K562 (cell line): Measurements from ENCODE around the gene ZACN. TPM values are rescaled to one million over a fixed set of nuclear protein-coding genes. Genes with fewer than 3 reads are reported as not detected.

Experiments used
- ATAC-seq: fragments of 200-7000 bp; cut with Tn5 transposase; 3 replicates; pipeline ENCODE4 v1.9.1; 2020; ENCODE audit warnings: moderate library complexity
- BruUV-seq: library from RNA; stranded (reverse); fragments of 400-500 nt; replicated peaks from 2 replicates; lab custom pipeline; 2021; lab: Mats Ljungman, UMichigan
- CTCF ChIA-PET: fragments of 300-600 bp; formaldehyde crosslinking; extraction: SDS; loops from one replicate; lab custom pipeline; 2021; ENCODE audit warnings: low intra/inter-chr PET ratio; lab: Yijun Ruan, JAX
- POLR2A ChIA-PET: fragments of 300-600, 350-650 bp; sonication (Branson Sonifier 250); formaldehyde crosslinking; extraction: SDS; loops from one replicate; lab custom pipeline; 2021; ENCODE audit warnings: antibody characterized with exemption, inconsistent platforms; lab: Yijun Ruan, JAX
- DNase-seq, 4 experiments: peaks; one replicate each; pipeline versions ENCODE4 v3.0.0 to v3.0.0-alpha.2; 2011 to 2018; ENCODE audit warnings: low spot score in 3 of 4, mixed read lengths in 3 of 4; ENCODE audit errors: extremely low read depth in 1 of 4
- FAIRE-seq: peaks from 2 replicates; lab custom pipeline; 2011; peaks lifted over from hg19 to GRCh38; lab: Jason Lieb, UNC
- H2AFZ ChIP-seq: 2 replicates; pipeline ENCODE4 v1.6.0; 2011; ENCODE audit warnings: low read depth, low read length, control low read depth, inconsistent platforms
- H3K27ac ChIP-seq: fragments of 200-600 bp; 3 replicates; pipeline ENCODE4 v1.8.0; 2011; ENCODE audit warnings: low read depth, mild to moderate bottlenecking, control low read depth, inconsistent platforms, low read length, moderate library complexity, mixed read lengths; ENCODE audit errors: extremely low read depth
- H3K27me3 ChIP-seq, 2 experiments: fragments of 300-600 bp in 1 of 2; 2 replicates in 1 of 2; 3 replicates in 1 of 2; pipeline versions ENCODE4 v1.6.0 to v1.8.0; 2011; ENCODE audit warnings: inconsistent platforms in 2 of 2, low read length in 2 of 2, mild to moderate bottlenecking in 1 of 2, mixed read lengths in 1 of 2, moderate library complexity in 1 of 2; ENCODE audit not compliant: control insufficient read depth in 2 of 2, insufficient read depth in 2 of 2
- H3K36me3 ChIP-seq: fragments of 300-600 bp; 3 replicates; pipeline ENCODE4 v1.8.0; 2011; ENCODE audit warnings: mild to moderate bottlenecking, low read length, inconsistent platforms; ENCODE audit not compliant: control insufficient read depth, insufficient read depth
- H3K4me1 ChIP-seq, 2 experiments: fragments of 200-600 bp in 1 of 2; replicated peaks in 1 of 2; 2 replicates in 1 of 2; 3 replicates in 1 of 2; pipeline versions ENCODE4 v1.5.1 to v1.8.0; 2011; ENCODE audit warnings: inconsistent platforms in 2 of 2, low read length in 2 of 2, mild to moderate bottlenecking in 1 of 2, mixed read lengths in 1 of 2, moderate library complexity in 1 of 2; ENCODE audit not compliant: control insufficient read depth in 2 of 2, insufficient read depth in 2 of 2
- H3K4me2 ChIP-seq: 2 replicates; pipeline ENCODE4 v1.6.1; 2011; ENCODE audit warnings: low read length, control low read depth, inconsistent platforms, mixed read lengths; ENCODE audit not compliant: insufficient read depth
- H3K4me3 ChIP-seq: fragments of 200-600 bp; sonication (generic), shearing (Covaris generic); 2 replicates; pipeline ENCODE4 v1.5.1; 2016; ENCODE audit warnings: control low read depth, inconsistent platforms
- H3K79me2 ChIP-seq: fragments of 200-600 bp; 3 replicates; pipeline ENCODE4 v1.8.0; 2011; ENCODE audit warnings: low read length, inconsistent platforms; ENCODE audit not compliant: control insufficient read depth, insufficient read depth
- H3K9ac ChIP-seq, 2 experiments: 2 replicates each; pipeline versions ENCODE4 v1.6.0 to v1.6.1; 2011; ENCODE audit warnings: low read depth in 2 of 2, low read length in 2 of 2, control low read depth in 1 of 2, inconsistent platforms in 1 of 2, mild to moderate bottlenecking in 1 of 2, mixed read lengths in 1 of 2; ENCODE audit not compliant: insufficient read depth in 1 of 2
- H3K9me1 ChIP-seq: one replicate; pipeline ENCODE4 v1.6.0; 2011; ENCODE audit warnings: inconsistent platforms, mild to moderate bottlenecking, low read length, moderate library complexity; ENCODE audit not compliant: control insufficient read depth, insufficient read depth
- H3K9me3 ChIP-seq: replicated peaks from 2 replicates; pipeline ENCODE4 v1.5.1; 2011; ENCODE audit warnings: low read depth, low read length, inconsistent platforms; ENCODE audit not compliant: control insufficient read depth, insufficient read depth
- H4K20me1 ChIP-seq: replicated peaks from 2 replicates; pipeline ENCODE4 v1.6.1; 2011; ENCODE audit warnings: low read length, inconsistent platforms, mixed read lengths; ENCODE audit not compliant: control insufficient read depth, insufficient read depth
- BACH1 ChIP-seq: fragments of 200-800 bp; sonication (Bioruptor generic); IDR thresholded peaks from 2 replicates; pipeline ENCODE4 v1.6.1; 2016; ENCODE audit warnings: missing genetic modification characterization, missing compliant biosample characterization
- CREB1 ChIP-seq, 2 experiments: sonication (generic) in 1 of 2; formaldehyde crosslinking in 1 of 2; IDR thresholded peaks; 2 replicates each; pipeline versions ENCODE4 v1.6.1 to v1.8.0; 2012 to 2022; ENCODE audit warnings: inconsistent platforms in 1 of 2, mild to moderate bottlenecking in 1 of 2, missing genetic modification reagents in 1 of 2, moderate library complexity in 1 of 2
- KDM5B ChIP-seq: fragments of 200-600 bp; sonication (generic); IDR thresholded peaks from 2 replicates; pipeline ENCODE4 v1.6.1; 2012; ENCODE audit warnings: low read depth, mild to moderate bottlenecking, moderate library complexity, low read length, control low read depth, inconsistent platforms; ENCODE audit not compliant: insufficient replicate concordance
- NCOA2 ChIP-seq, 2 experiments: fragments of 450-650 bp; IDR thresholded peaks; 2 replicates each; pipeline ENCODE4 v1.6.1; 2018; ENCODE audit warnings: mild to moderate bottlenecking in 2 of 2, moderate library complexity in 1 of 2; ENCODE audit not compliant: partially characterized antibody in 2 of 2
- RB1 ChIP-seq: fragments of 450-650 bp; IDR thresholded peaks from 2 replicates; pipeline ENCODE4 v1.6.1; 2017; ENCODE audit warnings: low read depth, mild to moderate bottlenecking
- ZNF184 ChIP-seq: sonication (generic); formaldehyde crosslinking; IDR thresholded peaks from 2 replicates; pipeline ENCODE4 v1.5.0; 2020; ENCODE audit warnings: missing genetic modification reagents
- ZNF445 ChIP-seq: fragments of 250-450 bp; sonication (Bioruptor Pico); IDR thresholded peaks from 2 replicates; pipeline ENCODE4 v1.4.0; 2020; ENCODE audit warnings: low read depth, mild to moderate bottlenecking, moderate library complexity
- WGBS: fragments of 100-300 bp; shearing (Covaris generic); methylation state at CpG from one replicate; pipeline ENCODE4 v1.1.6; 2016; ENCODE audit warnings: low coverage, mixed read lengths; ENCODE audit not compliant: insufficient coverage; ENCODE audit errors: missing lambda C conversion rate; 5-methylcytosine and 5-hydroxymethylcytosine counted together
- in situ Hi-C: fragments of 300-500 bp; cut with MboI; formaldehyde crosslinking; loops from 4 replicates; pipeline ENCODE4 v1.15.0; 2018; ENCODE audit warnings: inconsistent platforms, mixed read lengths
- intact Hi-C: fragments of 100-400 bp; cut with micrococcal nuclease; formaldehyde crosslinking; loops from 2 replicates; pipeline ENCODE4 v1.14.2; 2022
- polyA plus RNA-seq, 8 experiments: library from polyadenylated mRNA; depleted of rRNA in 4 of 8; stranded (reverse) in 5 of 8; unstranded in 3 of 8; fragments of >200 nt; fragmentation: Nextera tagmentation in 2 of 8; fragmentation: Illumina TruSeq in 1 of 8; extraction: Ambion mirVana in 2 of 8; extraction: Trizol in 1 of 8; gene quantifications; 2 replicates each; pipeline versions ENCODE4 v1.2.1 to v1.2.3, GENCODE V29; 2011 to 2014; ENCODE audit warnings: inconsistent platforms in 1 of 8, missing spikeins in 1 of 8
- total RNA-seq, 7 experiments: library from RNA; depleted of rRNA in 6 of 7; stranded (reverse); fragments of >200 nt in 6 of 7; fragmentation: Illumina TruSeq in 2 of 7; extraction: Trizol in 2 of 7; gene quantifications; 2 replicates each; pipeline versions ENCODE4 v1.2.1 to v1.2.3, GENCODE V29; 2011 to 2021; ENCODE audit warnings: low replicate concordance in 1 of 7
- TF ChIP-seq, protein P1 (sequence below): sonication (generic); formaldehyde crosslinking; IDR thresholded peaks from 2 replicates; pipeline ENCODE4 v1.8.1; 2023; ENCODE audit warnings: mild to moderate bottlenecking, missing genetic modification reagents
- TF ChIP-seq, protein P2 (sequence below): fragments of 150-350 bp; IDR thresholded peaks from 2 replicates; pipeline ENCODE4 v1.6.1; 2014; ENCODE audit warnings: low read depth, mild to moderate bottlenecking, low read length, borderline replicate concordance
- TF ChIP-seq, protein P3 (sequence below): fragments of 250-450 bp; sonication (Bioruptor Pico); IDR thresholded peaks from 2 replicates; pipeline ENCODE4 v1.4.0; 2020; ENCODE audit warnings: mild to moderate bottlenecking, moderate library complexity

Gene ZACN
- total and polyA plus RNA-seq, 9 of the 15 experiments (the other 6 are each of a cell fraction or from before 2014, with no cell fraction given), result 0.07 TPM; not detected in 8

DNA sequence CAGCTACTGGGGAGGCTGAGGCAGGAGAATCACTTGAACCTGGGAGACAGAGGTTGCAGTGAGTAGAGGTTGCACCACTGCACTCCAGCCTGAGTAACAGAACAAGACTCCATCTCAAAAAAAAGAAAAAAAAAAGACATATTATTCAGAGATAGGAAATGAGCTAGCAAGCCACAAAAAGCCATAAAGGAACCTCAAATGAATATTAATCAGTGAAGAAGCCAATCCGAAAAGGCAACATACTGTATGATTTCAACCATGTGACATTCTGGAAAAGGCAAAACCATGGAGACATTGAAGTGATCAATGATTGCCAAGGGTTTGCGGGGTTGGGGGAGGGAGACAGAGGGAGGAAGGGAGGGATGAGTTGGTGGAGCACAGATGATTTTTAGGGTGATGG lies 33.0 kb downstream of the ZACN start:
- Histone ChIP-seq H3K4me1 (no peaks in the 10 kb centered on the region), H3K9me3 (no peaks in the 10 kb centered on the region), H3K9me1 (no peaks in the 10 kb centered on the region), H3K79me2 (no peaks in the 10 kb centered on the region), H3K4me2 (no peak overlapping the region), H4K20me1 (no peaks in the 10 kb centered on the region), H3K36me3 (no peaks in the 10 kb centered on the region), H2AFZ (no peak overlapping the region), H3K9ac (no peak overlapping the region), H3K27ac (no peak overlapping the region), H3K27me3 (no peaks in the 10 kb centered on the region), H3K4me3 (no peak overlapping the region)
- POLR2A ChIA-PET, result interaction anchor here (0.6 to 0.9 kb wide), 2 partner anchors 167 to 274 kb away, joined by 3 to 4 read pairs; no protein-coding TSS in a partner anchor
- TF ChIP-seq BACH1 (tag), result no peak
- TF ChIP-seq, protein P1, sequence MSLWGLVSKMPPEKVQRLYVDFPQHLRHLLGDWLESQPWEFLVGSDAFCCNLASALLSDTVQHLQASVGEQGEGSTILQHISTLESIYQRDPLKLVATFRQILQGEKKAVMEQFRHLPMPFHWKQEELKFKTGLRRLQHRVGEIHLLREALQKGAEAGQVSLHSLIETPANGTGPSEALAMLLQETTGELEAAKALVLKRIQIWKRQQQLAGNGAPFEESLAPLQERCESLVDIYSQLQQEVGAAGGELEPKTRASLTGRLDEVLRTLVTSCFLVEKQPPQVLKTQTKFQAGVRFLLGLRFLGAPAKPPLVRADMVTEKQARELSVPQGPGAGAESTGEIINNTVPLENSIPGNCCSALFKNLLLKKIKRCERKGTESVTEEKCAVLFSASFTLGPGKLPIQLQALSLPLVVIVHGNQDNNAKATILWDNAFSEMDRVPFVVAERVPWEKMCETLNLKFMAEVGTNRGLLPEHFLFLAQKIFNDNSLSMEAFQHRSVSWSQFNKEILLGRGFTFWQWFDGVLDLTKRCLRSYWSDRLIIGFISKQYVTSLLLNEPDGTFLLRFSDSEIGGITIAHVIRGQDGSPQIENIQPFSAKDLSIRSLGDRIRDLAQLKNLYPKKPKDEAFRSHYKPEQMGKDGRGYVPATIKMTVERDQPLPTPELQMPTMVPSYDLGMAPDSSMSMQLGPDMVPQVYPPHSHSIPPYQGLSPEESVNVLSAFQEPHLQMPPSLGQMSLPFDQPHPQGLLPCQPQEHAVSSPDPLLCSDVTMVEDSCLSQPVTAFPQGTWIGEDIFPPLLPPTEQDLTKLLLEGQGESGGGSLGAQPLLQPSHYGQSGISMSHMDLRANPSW (CRISPR knock-in tag), result no peak
- TF ChIP-seq ZNF184, result no peak
- TF ChIP-seq ZNF445 (CRISPR knock-in tag), result no peak
- TF ChIP-seq, protein P2, sequence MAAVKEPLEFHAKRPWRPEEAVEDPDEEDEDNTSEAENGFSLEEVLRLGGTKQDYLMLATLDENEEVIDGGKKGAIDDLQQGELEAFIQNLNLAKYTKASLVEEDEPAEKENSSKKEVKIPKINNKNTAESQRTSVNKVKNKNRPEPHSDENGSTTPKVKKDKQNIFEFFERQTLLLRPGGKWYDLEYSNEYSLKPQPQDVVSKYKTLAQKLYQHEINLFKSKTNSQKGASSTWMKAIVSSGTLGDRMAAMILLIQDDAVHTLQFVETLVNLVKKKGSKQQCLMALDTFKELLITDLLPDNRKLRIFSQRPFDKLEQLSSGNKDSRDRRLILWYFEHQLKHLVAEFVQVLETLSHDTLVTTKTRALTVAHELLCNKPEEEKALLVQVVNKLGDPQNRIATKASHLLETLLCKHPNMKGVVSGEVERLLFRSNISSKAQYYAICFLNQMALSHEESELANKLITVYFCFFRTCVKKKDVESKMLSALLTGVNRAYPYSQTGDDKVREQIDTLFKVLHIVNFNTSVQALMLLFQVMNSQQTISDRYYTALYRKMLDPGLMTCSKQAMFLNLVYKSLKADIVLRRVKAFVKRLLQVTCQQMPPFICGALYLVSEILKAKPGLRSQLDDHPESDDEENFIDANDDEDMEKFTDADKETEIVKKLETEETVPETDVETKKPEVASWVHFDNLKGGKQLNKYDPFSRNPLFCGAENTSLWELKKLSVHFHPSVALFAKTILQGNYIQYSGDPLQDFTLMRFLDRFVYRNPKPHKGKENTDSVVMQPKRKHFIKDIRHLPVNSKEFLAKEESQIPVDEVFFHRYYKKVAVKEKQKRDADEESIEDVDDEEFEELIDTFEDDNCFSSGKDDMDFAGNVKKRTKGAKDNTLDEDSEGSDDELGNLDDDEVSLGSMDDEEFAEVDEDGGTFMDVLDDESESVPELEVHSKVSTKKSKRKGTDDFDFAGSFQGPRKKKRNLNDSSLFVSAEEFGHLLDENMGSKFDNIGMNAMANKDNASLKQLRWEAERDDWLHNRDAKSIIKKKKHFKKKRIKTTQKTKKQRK, result no peak
- TF ChIP-seq RB1, result no peak
- TF ChIP-seq, protein P3, sequence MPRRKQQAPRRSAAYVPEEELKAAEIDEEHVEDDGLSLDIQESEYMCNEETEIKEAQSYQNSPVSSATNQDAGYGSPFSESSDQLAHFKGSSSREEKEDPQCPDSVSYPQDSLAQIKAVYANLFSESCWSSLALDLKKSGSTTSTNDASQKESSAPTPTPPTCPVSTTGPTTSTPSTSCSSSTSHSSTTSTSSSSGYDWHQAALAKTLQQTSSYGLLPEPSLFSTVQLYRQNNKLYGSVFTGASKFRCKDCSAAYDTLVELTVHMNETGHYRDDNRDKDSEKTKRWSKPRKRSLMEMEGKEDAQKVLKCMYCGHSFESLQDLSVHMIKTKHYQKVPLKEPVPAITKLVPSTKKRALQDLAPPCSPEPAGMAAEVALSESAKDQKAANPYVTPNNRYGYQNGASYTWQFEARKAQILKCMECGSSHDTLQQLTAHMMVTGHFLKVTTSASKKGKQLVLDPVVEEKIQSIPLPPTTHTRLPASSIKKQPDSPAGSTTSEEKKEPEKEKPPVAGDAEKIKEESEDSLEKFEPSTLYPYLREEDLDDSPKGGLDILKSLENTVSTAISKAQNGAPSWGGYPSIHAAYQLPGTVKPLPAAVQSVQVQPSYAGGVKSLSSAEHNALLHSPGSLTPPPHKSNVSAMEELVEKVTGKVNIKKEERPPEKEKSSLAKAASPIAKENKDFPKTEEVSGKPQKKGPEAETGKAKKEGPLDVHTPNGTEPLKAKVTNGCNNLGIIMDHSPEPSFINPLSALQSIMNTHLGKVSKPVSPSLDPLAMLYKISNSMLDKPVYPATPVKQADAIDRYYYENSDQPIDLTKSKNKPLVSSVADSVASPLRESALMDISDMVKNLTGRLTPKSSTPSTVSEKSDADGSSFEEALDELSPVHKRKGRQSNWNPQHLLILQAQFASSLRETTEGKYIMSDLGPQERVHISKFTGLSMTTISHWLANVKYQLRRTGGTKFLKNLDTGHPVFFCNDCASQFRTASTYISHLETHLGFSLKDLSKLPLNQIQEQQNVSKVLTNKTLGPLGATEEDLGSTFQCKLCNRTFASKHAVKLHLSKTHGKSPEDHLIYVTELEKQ (CRISPR knock-in tag), result no peak
- TF ChIP-seq NCOA2 (IDR thresholded peaks at IDR 0.05; ENCODE audit: partially characterized antibody in 2 of 2), result no peak
- no peak for TF ChIP-seq KDM5B
- no peak for TF ChIP-seq CREB1 (IDR thresholded peaks at IDR 0.05)
- TF ChIP-seq CREB1 (CRISPR knock-in tag; IDR thresholded peaks at IDR 0.05), result no peak
- FAIRE-seq (no peak), ATAC-seq (no peak), DNase-seq (no peak)
- WGBS, result 26% methylated on average over 2 of the region's 2 CpGs
- intact Hi-C loops, result no loop called here
- CTCF ChIA-PET, result no interaction called here
- in situ Hi-C loops, result no loop called here
- BruUV-seq, result no TSS peak
